Uterus (tissue), 4 donors: ENCODE data around the gene SNCAIP. TPM values are rescaled to one million over a fixed set of nuclear protein-coding genes. Genes with fewer than 3 reads are reported as not detected.
A peak's percentile ranks its signal among the peaks of the same experiment; 100 is the strongest.

Source experiments
- DNase-seq, 2 donors: peaks; one replicate each; pipeline ENCODE4 v3.0.0-alpha.2; 2019 to 2020
- H3K27ac ChIP-seq, 2 donors: fragments of 200-600 bp; sonication (generic); 1 replicate in 1 of 2; 2 replicates in 1 of 2; pipeline ENCODE4 v1.5.1; 2016 to 2018
- H3K27me3 ChIP-seq, 2 donors: fragments of 200-600 bp; sonication (generic); one replicate each; pipeline ENCODE4 v1.5.1; 2018 to 2019; ENCODE audit warnings: control low read depth in 1 of 2
- H3K36me3 ChIP-seq, 2 donors: fragments of 200-600 bp; sonication (generic); one replicate each; pipeline ENCODE4 v1.5.1; 2019; ENCODE audit warnings: control low read depth in 1 of 2
- H3K4me1 ChIP-seq, 2 donors: fragments of 200-600 bp; sonication (generic); one replicate each; pipeline ENCODE4 v1.5.1; 2018 to 2019; ENCODE audit warnings: control low read depth in 1 of 2
- H3K4me3 ChIP-seq, 2 donors: fragments of 200-600 bp; sonication (generic); 1 replicate in 1 of 2; 2 replicates in 1 of 2; pipeline ENCODE4 v1.5.1; 2018 to 2019; ENCODE audit warnings: mild to moderate bottlenecking in 1 of 2
- H3K9me3 ChIP-seq, 2 donors: fragments of 200-600 bp; sonication (generic); one replicate each; pipeline ENCODE4 v1.5.1; 2019; ENCODE audit warnings: control low read depth in 1 of 2
- CTCF ChIP-seq, 4 experiments: fragments of 200-600 bp in 2 of 4; fragments of 450-650 bp in 2 of 4; sonication (generic) in 2 of 4; IDR thresholded peaks; one replicate each; pipeline ENCODE4 v1.5.1; 2016 to 2019; ENCODE audit warnings: antibody characterized with exemption in 4 of 4, mild to moderate bottlenecking in 2 of 4, moderate library complexity in 1 of 4
- POLR2A ChIP-seq, 2 donors: fragments of 450-650 bp; IDR thresholded peaks; one replicate each; pipeline ENCODE4 v1.6.1; 2016; ENCODE audit warnings: antibody characterized with exemption in 2 of 2, mild to moderate bottlenecking in 1 of 2, moderate library complexity in 1 of 2
- intact Hi-C: fragments of 100-400 bp; cut with DNase I; formaldehyde crosslinking; loops from one replicate; pipeline ENCODE4 v1.15.1; 2023; ENCODE audit warnings: low total_unique reads
- total RNA-seq, 4 donors: library from RNA; depleted of rRNA in 3 of 4; stranded (reverse); fragments of >200 nt in 3 of 4; gene quantifications; one replicate each; pipeline versions ENCODE4 v1.1.0 to v1.2.4, GENCODE V29; 2014 to 2023
- donor health status: DM: yes; HTN: yes; CAD: no.

Gene SNCAIP
- total RNA-seq = 100 to 1,000 TPM in 1 of 4 donors, 10 to 100 TPM in 3; 15.3 to 104 (median 35.0) TPM

GRCh38 chr5:122311961-122312590, at the start of gene SNCAIP:
Gene SNCAIP (plus strand): TSS chr5:122312237. CDS start chr5:122391135, 78,898 bp downstream.
- no peaks in the 10 kb centered on the region for H3K27me3 ChIP-seq
- H3K36me3 ChIP-seq = no peaks in the 10 kb centered on the region
- TF ChIP-seq POLR2A (IDR thresholded peaks at IDR 0.05) (peak in 1 of 2 donors; percentile 43), CTCF (IDR thresholded peaks at IDR 0.05) (no peak)
- intact Hi-C loops = no loop called here
- H3K4me1 ChIP-seq = no peaks in the 10 kb centered on the region
- no peaks in the 10 kb centered on the region for H3K9me3 ChIP-seq
- peak; percentile 57 to 63 for DNase-seq
- H3K4me3 ChIP-seq = peak within 1 kb of the TSS; percentile 68 to 83
- H3K27ac ChIP-seq = peak within 1 kb of the TSS; percentile 90 to 91

GRCh38 chr5:122263352-122264030, 48.5 kb upstream of the SNCAIP start:
- intact Hi-C loops = no loop called here
- Histone ChIP-seq H3K27me3 (no peaks in the 10 kb centered on the region), H3K27ac (no peak overlapping the region), H3K4me1 (no peaks in the 10 kb centered on the region), H3K4me3 (no peak overlapping the region), H3K36me3 (no peaks in the 10 kb centered on the region), H3K9me3 (no peaks in the 10 kb centered on the region)
- no peak for DNase-seq
- TF ChIP-seq CTCF (IDR thresholded peaks at IDR 0.05) (no peak), POLR2A (IDR thresholded peaks at IDR 0.05) (no peak)

GRCh38 chr5:122264610-122265009, 47.4 kb upstream of the SNCAIP start:
- Histone ChIP-seq H3K27ac (no peak overlapping the region), H3K36me3 (no peaks in the 10 kb centered on the region), H3K4me3 (no peak overlapping the region), H3K9me3 (no peaks in the 10 kb centered on the region), H3K4me1 (no peaks in the 10 kb centered on the region), H3K27me3 (no peaks in the 10 kb centered on the region)
- DNase-seq = no peak
- intact Hi-C loops = no loop called here
- TF ChIP-seq CTCF (IDR thresholded peaks at IDR 0.05) (no peak), POLR2A (IDR thresholded peaks at IDR 0.05) (no peak)

GRCh38 chr5:122267185-122267584, 44.9 kb upstream of the SNCAIP start:
- intact Hi-C loops = no loop called here
- peak in 1 of 2 donors; percentile 24 for DNase-seq
- no peak overlapping the region for H3K4me3 ChIP-seq
- no peaks in the 10 kb centered on the region for H3K9me3 ChIP-seq
- no peaks in the 10 kb centered on the region for H3K4me1 ChIP-seq
- no peaks in the 10 kb centered on the region for H3K36me3 ChIP-seq
- TF ChIP-seq POLR2A (IDR thresholded peaks at IDR 0.05) = no peak
- TF ChIP-seq CTCF (IDR thresholded peaks at IDR 0.05) = no peak
- H3K27ac ChIP-seq = no peak overlapping the region
- H3K27me3 ChIP-seq = no peaks in the 10 kb centered on the region

GRCh38 chr5:122273696-122274095, 38.3 kb upstream of the SNCAIP start:
- no peak for DNase-seq
- H3K4me1 ChIP-seq = no peaks in the 10 kb centered on the region
- intact Hi-C loops = no loop called here
- TF ChIP-seq CTCF (IDR thresholded peaks at IDR 0.05) (no peak), POLR2A (IDR thresholded peaks at IDR 0.05) (no peak)
- no peak overlapping the region for H3K27ac ChIP-seq
- H3K4me3 ChIP-seq = no peak overlapping the region
- no peaks in the 10 kb centered on the region for H3K36me3 ChIP-seq
- no peaks in the 10 kb centered on the region for H3K27me3 ChIP-seq
- no peaks in the 10 kb centered on the region for H3K9me3 ChIP-seq
